Osteoblast (primary cell): ENCODE results near the gene TNK2. TPM values are rescaled to one million over a fixed set of nuclear protein-coding genes. Genes with fewer than 3 reads are reported as not detected.

Source experiments
- DNase-seq: peaks from one replicate; pipeline ENCODE4 v3.0.0; 2011; ENCODE audit warnings: low spot score, mixed read lengths; ENCODE audit not compliant: insufficient read length; ENCODE audit errors: missing footprints
- H2AFZ ChIP-seq: 2 replicates; pipeline ENCODE4 v1.6.0; 2011; ENCODE audit warnings: mild to moderate bottlenecking, low read length
- H3K27ac ChIP-seq: 2 replicates; pipeline ENCODE4 v1.5.1; 2011; ENCODE audit warnings: mild to moderate bottlenecking, low read depth, low read length, moderate library complexity
- H3K27me3 ChIP-seq: 2 replicates; pipeline ENCODE4 v1.6.0; 2012; ENCODE audit warnings: mild to moderate bottlenecking, control low read depth, inconsistent platforms, low read length, moderate library complexity; ENCODE audit not compliant: insufficient read depth
- H3K36me3 ChIP-seq: 2 replicates; pipeline ENCODE4 v1.5.1; 2011; ENCODE audit warnings: mild to moderate bottlenecking, low read length, control low read depth, moderate library complexity; ENCODE audit not compliant: insufficient read depth
- H3K4me1 ChIP-seq: 2 replicates; pipeline ENCODE4 v1.5.1; 2011; ENCODE audit warnings: mild to moderate bottlenecking, low read length, control low read depth, moderate library complexity; ENCODE audit not compliant: insufficient read depth
- H3K4me2 ChIP-seq: 2 replicates; pipeline ENCODE4 v1.6.0; 2011; ENCODE audit warnings: mild to moderate bottlenecking, low read length; ENCODE audit not compliant: insufficient read depth
- H3K4me3 ChIP-seq: fragments of 200-600 bp; sonication (generic); 3 replicates; pipeline ENCODE4 v1.5.1; 2012; ENCODE audit warnings: mild to moderate bottlenecking, low read length, inconsistent platforms; ENCODE audit not compliant: insufficient read depth
- H3K79me2 ChIP-seq: 2 replicates; pipeline ENCODE4 v1.6.0; 2012; ENCODE audit warnings: mild to moderate bottlenecking, low read length, control low read depth, inconsistent platforms; ENCODE audit not compliant: insufficient read depth
- H3K9me3 ChIP-seq: 2 replicates; pipeline ENCODE4 v1.5.1; 2011; ENCODE audit warnings: low read depth, low read length, control low read depth
- H4K20me1 ChIP-seq: 2 replicates; pipeline ENCODE4 v1.6.0; 2012; ENCODE audit warnings: mild to moderate bottlenecking, low read length, control low read depth; ENCODE audit not compliant: insufficient read depth
- CTCF ChIP-seq: IDR thresholded peaks from 2 replicates; pipeline ENCODE4 v1.5.1; 2011; ENCODE audit warnings: mild to moderate bottlenecking, low read depth, low read length, moderate library complexity; ENCODE audit errors: extremely low read depth
- total RNA-seq: library from RNA; depleted of rRNA; stranded (reverse); fragments of >200 nt; gene quantifications from 2 replicates; pipeline ENCODE4 v1.2.3, GENCODE V29; 2012

Gene TNK2
- total RNA-seq, 1 donor: 11.6 TPM

GRCh38 chr3:195823280-195823679 is 85.1 kb downstream of the TNK2 start:
- Histone ChIP-seq H4K20me1 (no peaks in the 10 kb centered on the region), H3K4me1 (no peaks in the 10 kb centered on the region), H3K27me3 (peaks cover 13% of the 10 kb centered on the region), H3K36me3 (no peaks in the 10 kb centered on the region), H3K9me3 (no peaks in the 10 kb centered on the region), H3K79me2 (no peaks in the 10 kb centered on the region), H3K27ac (no peak overlapping the region), H3K4me3 (no peak overlapping the region), H2AFZ (no peak overlapping the region), H3K4me2 (no peak overlapping the region)
- peak; percentile 87 for DNase-seq
- no peak for TF ChIP-seq CTCF

GRCh38 chr3:195822131-195822696 is 86.1 kb downstream of the TNK2 start:
- peak; percentile 72 for DNase-seq
- Histone ChIP-seq H3K9me3 (no peaks in the 10 kb centered on the region), H3K4me3 (no peak overlapping the region), H3K4me1 (no peaks in the 10 kb centered on the region), H3K36me3 (no peaks in the 10 kb centered on the region), H3K4me2 (no peak overlapping the region), H2AFZ (no peak overlapping the region), H3K27ac (no peak overlapping the region), H3K79me2 (no peaks in the 10 kb centered on the region), H4K20me1 (no peaks in the 10 kb centered on the region), H3K27me3 (peaks cover 13% of the 10 kb centered on the region)
- no peak for TF ChIP-seq CTCF

GRCh38 chr3:195821403-195822130 is 86.8 kb downstream of the TNK2 start:
- H3K4me2 ChIP-seq: no peak overlapping the region
- no peaks in the 10 kb centered on the region for H3K9me3 ChIP-seq
- H3K79me2 ChIP-seq: no peaks in the 10 kb centered on the region
- TF ChIP-seq CTCF: no peak
- no peaks in the 10 kb centered on the region for H3K4me1 ChIP-seq
- no peak overlapping the region for H3K4me3 ChIP-seq
- no peaks in the 10 kb centered on the region for H4K20me1 ChIP-seq
- H3K27ac ChIP-seq: no peak overlapping the region
- peak; percentile 59 for DNase-seq
- H3K36me3 ChIP-seq: no peaks in the 10 kb centered on the region
- no peak overlapping the region for H2AFZ ChIP-seq
- peaks cover 13% of the 10 kb centered on the region for H3K27me3 ChIP-seq

GRCh38 chr3:195820901-195821300 is 87.5 kb downstream of the TNK2 start:
- TF ChIP-seq CTCF: no peak

More at GRCh38 chr3:195820901-195821300, 87.5 kb downstream of the TNK2 start:
- H4K20me1 ChIP-seq: no peaks in the 10 kb centered on the region
- no peaks in the 10 kb centered on the region for H3K4me1 ChIP-seq
- H3K4me3 ChIP-seq: no peak overlapping the region
- H3K9me3 ChIP-seq: no peaks in the 10 kb centered on the region
- no peaks in the 10 kb centered on the region for H3K79me2 ChIP-seq
- peak; percentile 21 for DNase-seq
- no peak overlapping the region for H3K4me2 ChIP-seq
- peaks cover 13% of the 10 kb centered on the region for H3K27me3 ChIP-seq
- H3K36me3 ChIP-seq: no peaks in the 10 kb centered on the region
- no peak overlapping the region for H2AFZ ChIP-seq
- no peak overlapping the region for H3K27ac ChIP-seq
